ENCODE results near the gene PTCD2. TPM values are rescaled to one million over a fixed set of nuclear protein-coding genes. Genes with fewer than 3 reads are reported as not detected.

PTCD2 gene
- total and polyA plus RNA-seq, 2 donors (not counting 3 experiments of a cell fraction or from before 2014, with no cell fraction given): 4.3 to 6.7 TPM

DNA sequence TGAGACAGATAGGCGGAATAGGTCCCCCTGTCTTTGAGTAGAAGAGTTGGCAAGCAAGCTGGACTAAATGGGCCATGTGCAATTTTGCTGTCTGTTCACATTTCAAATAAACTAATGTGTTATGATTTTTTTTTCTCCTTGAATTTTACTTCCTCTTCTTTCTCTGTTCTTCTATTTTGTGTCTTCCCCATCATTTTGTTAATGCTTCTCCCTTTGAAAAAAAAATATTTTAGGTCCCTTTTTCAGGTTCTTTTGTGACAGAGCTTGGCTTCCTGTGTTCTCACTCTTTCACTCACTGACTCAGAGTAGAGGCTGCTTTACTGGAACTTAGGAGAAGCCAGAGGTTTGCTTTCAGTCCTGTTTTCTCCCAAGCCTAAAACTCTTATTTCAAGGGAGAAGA, 48.1 kb downstream of the PTCD2 start:
- dilution Hi-C loops (cut with MboI; ENCODE audit: extremely low pct_ligation_motif_present, low sequenced_read_pairs): no loop called here
- H4K20me1 ChIP-seq (replicated peaks; ENCODE audit: control insufficient read depth, extremely low read depth, insufficient read depth, low read length): no peaks in the 10 kb centered on the region
- H3K27me3 ChIP-seq (ENCODE audit: control insufficient read depth in 2 of 2, insufficient read depth in 2 of 2, low read length in 2 of 2): no peaks in the 10 kb centered on the region
- intact Hi-C loops (cut with micrococcal nuclease): no loop called here
- TF ChIP-seq EZH2 (IDR thresholded peaks at IDR 0.05; ENCODE audit: borderline replicate concordance, low read depth, low read length, severe bottlenecking) (no peak), GATA2 (IDR thresholded peaks at IDR 0.05; ENCODE audit: insufficient read depth, insufficient read length, low read depth, low read length) (no peak), POLR2A (IDR thresholded peaks at IDR 0.05; ENCODE audit: low read depth, low read length) (no peak), JUN (IDR thresholded peaks at IDR 0.05; ENCODE audit: borderline replicate concordance, insufficient read depth, insufficient read length, low read depth) (no peak), FOS (IDR thresholded peaks at IDR 0.05; ENCODE audit: borderline replicate concordance, insufficient read depth, low read length) (no peak), MYC (IDR thresholded peaks at IDR 0.05; ENCODE audit: low read depth, low read length) (no peak), POLR2AphosphoS5 (IDR thresholded peaks at IDR 0.05; ENCODE audit: insufficient read depth, low read depth, low read length) (no peak)
- TF ChIP-seq, protein P1, sequence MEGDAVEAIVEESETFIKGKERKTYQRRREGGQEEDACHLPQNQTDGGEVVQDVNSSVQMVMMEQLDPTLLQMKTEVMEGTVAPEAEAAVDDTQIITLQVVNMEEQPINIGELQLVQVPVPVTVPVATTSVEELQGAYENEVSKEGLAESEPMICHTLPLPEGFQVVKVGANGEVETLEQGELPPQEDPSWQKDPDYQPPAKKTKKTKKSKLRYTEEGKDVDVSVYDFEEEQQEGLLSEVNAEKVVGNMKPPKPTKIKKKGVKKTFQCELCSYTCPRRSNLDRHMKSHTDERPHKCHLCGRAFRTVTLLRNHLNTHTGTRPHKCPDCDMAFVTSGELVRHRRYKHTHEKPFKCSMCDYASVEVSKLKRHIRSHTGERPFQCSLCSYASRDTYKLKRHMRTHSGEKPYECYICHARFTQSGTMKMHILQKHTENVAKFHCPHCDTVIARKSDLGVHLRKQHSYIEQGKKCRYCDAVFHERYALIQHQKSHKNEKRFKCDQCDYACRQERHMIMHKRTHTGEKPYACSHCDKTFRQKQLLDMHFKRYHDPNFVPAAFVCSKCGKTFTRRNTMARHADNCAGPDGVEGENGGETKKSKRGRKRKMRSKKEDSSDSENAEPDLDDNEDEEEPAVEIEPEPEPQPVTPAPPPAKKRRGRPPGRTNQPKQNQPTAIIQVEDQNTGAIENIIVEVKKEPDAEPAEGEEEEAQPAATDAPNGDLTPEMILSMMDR (IDR thresholded peaks at IDR 0.05; ENCODE audit: extremely low read depth in 1 of 2, insufficient read depth in 1 of 2, low read depth in 1 of 2, low read length in 2 of 2): no peak
- TF ChIP-seq, protein P2, sequence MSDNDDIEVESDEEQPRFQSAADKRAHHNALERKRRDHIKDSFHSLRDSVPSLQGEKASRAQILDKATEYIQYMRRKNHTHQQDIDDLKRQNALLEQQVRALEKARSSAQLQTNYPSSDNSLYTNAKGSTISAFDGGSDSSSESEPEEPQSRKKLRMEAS (IDR thresholded peaks at IDR 0.05; ENCODE audit: insufficient read depth, insufficient read length): no peak
- peaks cover 17% of the 10 kb centered on the region for H3K4me1 ChIP-seq (ENCODE audit: control insufficient read depth, extremely low read depth, insufficient read depth, low read length)
- no peaks in the 10 kb centered on the region for H3K9me1 ChIP-seq (replicated peaks; ENCODE audit: control insufficient read depth, extremely low read depth, insufficient read depth, low read length)
- H3K4me2 ChIP-seq (ENCODE audit: insufficient read depth, low read length): no peak overlapping the region
- ChIA-PET CTCF (interaction anchor here (0.6 to 8.1 kb wide), 9 partner anchors 10 to 450 kb away, joined by 3 to 223 read pairs (median 6); partner anchors contain the start of gene TNPO1), POLR2A (no interaction called here)
- DNase-seq (ENCODE audit: low read depth, low spot score): no peak
- no peaks in the 10 kb centered on the region for H3K9me3 ChIP-seq (replicated peaks; ENCODE audit: control insufficient read depth, insufficient read depth, low read length)
- H3K27ac ChIP-seq (ENCODE audit: insufficient read depth, low read depth, low read length): no peak overlapping the region
- H3K36me3 ChIP-seq (ENCODE audit: control insufficient read depth in 2 of 2, extremely low read depth in 1 of 2, insufficient read depth in 2 of 2, low read length in 2 of 2): no peaks in the 10 kb centered on the region
- H3K79me2 ChIP-seq (ENCODE audit: control insufficient read depth, insufficient read depth, low read length): no peaks in the 10 kb centered on the region
- no peak overlapping the region for H2AFZ ChIP-seq (ENCODE audit: low read depth, low read length)
- BruUV-seq (replicated peaks): no TSS peak
- no peak for FAIRE-seq
- H3K4me3 ChIP-seq (replicated peaks in 1 of 3; ENCODE audit: insufficient read depth in 1 of 3, low read depth in 1 of 3, low read length in 3 of 3): no peak overlapping the region
- no peak overlapping the region for H3K9ac ChIP-seq (replicated peaks; ENCODE audit: extremely low read depth, insufficient read depth, low read length)
